H9 (cell line): ENCODE results near the gene UST. TPM values are rescaled to one million over a fixed set of nuclear protein-coding genes. Genes with fewer than 3 reads are reported as not detected.

Experiments used
- DNase-seq: peaks from one replicate; pipeline ENCODE4 v3.0.0-alpha.2; 2017
- H2AFZ ChIP-seq: one replicate; pipeline ENCODE4 v1.6.1; 2013; ENCODE audit warnings: mild to moderate bottlenecking, low read length, control low read depth, moderate library complexity
- H2AK5ac ChIP-seq: 2 replicates; pipeline ENCODE4 v1.6.1; 2013; ENCODE audit warnings: low read length, control low read depth, mixed read lengths; ENCODE audit not compliant: insufficient read length
- H2BK120ac ChIP-seq: one replicate; pipeline ENCODE4 v1.6.1; 2013; ENCODE audit warnings: low read depth, mild to moderate bottlenecking, low read length, control low read depth, inconsistent platforms; ENCODE audit not compliant: poor library complexity, severe bottlenecking
- H2BK12ac ChIP-seq: 2 replicates; pipeline ENCODE4 v1.6.1; 2013; ENCODE audit warnings: low read length, control low read depth, mixed read lengths, low read depth; ENCODE audit not compliant: insufficient read length
- H2BK15ac ChIP-seq: 2 replicates; pipeline ENCODE4 v1.6.1; 2013; ENCODE audit warnings: low read depth, low read length, control low read depth
- H2BK20ac ChIP-seq: one replicate; pipeline ENCODE4 v1.6.1; 2013; ENCODE audit warnings: low read depth, mild to moderate bottlenecking, low read length, control low read depth, inconsistent platforms; ENCODE audit not compliant: poor library complexity, severe bottlenecking
- H2BK5ac ChIP-seq: 2 replicates; pipeline ENCODE4 v1.6.1; 2013; ENCODE audit warnings: low read length, control low read depth, mixed read lengths; ENCODE audit not compliant: insufficient read length
- H3K14ac ChIP-seq: 2 replicates; pipeline ENCODE4 v1.6.1; 2013; ENCODE audit warnings: low read length, control low read depth; ENCODE audit not compliant: insufficient read depth
- H3K18ac ChIP-seq: 2 replicates; pipeline ENCODE4 v1.6.1; 2013; ENCODE audit warnings: low read depth, mild to moderate bottlenecking, mixed read lengths, low read length, control low read depth; ENCODE audit not compliant: insufficient read length
- H3K23ac ChIP-seq: 2 replicates; pipeline ENCODE4 v1.6.1; 2013; ENCODE audit warnings: low read length, control low read depth, mixed read lengths, low read depth; ENCODE audit not compliant: insufficient read length
- H3K23me2 ChIP-seq: 2 replicates; pipeline ENCODE4 v1.6.1; 2013; ENCODE audit warnings: low read depth, mild to moderate bottlenecking, mixed read lengths, low read length, control low read depth; ENCODE audit not compliant: insufficient read length, poor library complexity, severe bottlenecking
- H3K27ac ChIP-seq: 2 replicates; pipeline ENCODE4 v1.5.1; 2013; ENCODE audit warnings: low read length, control low read depth, mixed read lengths, low read depth; ENCODE audit not compliant: insufficient read length
- H3K27me3 ChIP-seq: 2 replicates; pipeline ENCODE4 v1.6.1; 2013; ENCODE audit warnings: low read length, control low read depth, inconsistent platforms; ENCODE audit not compliant: insufficient read depth
- H3K4ac ChIP-seq: 2 replicates; pipeline ENCODE4 v1.6.1; 2013; ENCODE audit warnings: low read depth, mild to moderate bottlenecking, control low read depth, inconsistent platforms, low read length, moderate library complexity
- H3K4me1 ChIP-seq: 2 replicates; pipeline ENCODE4 v1.6.1; 2013; ENCODE audit warnings: low read length, control low read depth, inconsistent platforms; ENCODE audit not compliant: insufficient read depth
- H3K4me2 ChIP-seq: 2 replicates; pipeline ENCODE4 v1.6.1; 2013; ENCODE audit warnings: low read length, control low read depth, mixed read lengths; ENCODE audit not compliant: insufficient read length, insufficient read depth
- H3K56ac ChIP-seq: 2 replicates; pipeline ENCODE4 v1.6.1; 2013; ENCODE audit warnings: low read depth, mild to moderate bottlenecking, mixed read lengths, low read length, control low read depth; ENCODE audit not compliant: insufficient read length
- H3K79me1 ChIP-seq: 2 replicates; pipeline ENCODE4 v1.6.1; 2013; ENCODE audit warnings: low read depth, mild to moderate bottlenecking, moderate library complexity, low read length, control low read depth, inconsistent platforms; ENCODE audit not compliant: insufficient read depth, poor library complexity, severe bottlenecking
- H3K79me2 ChIP-seq: 2 replicates; pipeline ENCODE4 v1.6.1; 2013; ENCODE audit warnings: low read length, control low read depth, inconsistent platforms; ENCODE audit not compliant: insufficient read depth
- H3K9ac ChIP-seq: 2 replicates; pipeline ENCODE4 v1.6.1; 2013; ENCODE audit warnings: low read length, control low read depth, mixed read lengths; ENCODE audit not compliant: insufficient read length; ENCODE audit errors: extremely low read depth
- H3K9me3 ChIP-seq: one replicate; pipeline ENCODE4 v1.6.1; 2013; ENCODE audit warnings: low read depth, low read length, inconsistent platforms; ENCODE audit not compliant: control insufficient read depth
- H3T11ph ChIP-seq: one replicate; pipeline ENCODE4 v1.6.1; 2013; ENCODE audit warnings: mild to moderate bottlenecking, low read length, control low read depth, inconsistent platforms
- H4K20me1 ChIP-seq: one replicate; pipeline ENCODE4 v1.6.1; 2013; ENCODE audit not compliant: control insufficient read depth, insufficient read length, insufficient read depth
- H4K5ac ChIP-seq: 2 replicates; pipeline ENCODE4 v1.6.1; 2013; ENCODE audit warnings: low read depth, mild to moderate bottlenecking, mixed read lengths, low read length, control low read depth; ENCODE audit not compliant: insufficient read length
- H4K8ac ChIP-seq: replicated peaks from 2 replicates; pipeline ENCODE4 v1.6.1; 2013; ENCODE audit warnings: low read length, control low read depth, mixed read lengths, low read depth; ENCODE audit not compliant: insufficient read length
- H4K91ac ChIP-seq: 2 replicates; pipeline ENCODE4 v1.6.1; 2013; ENCODE audit warnings: low read depth, mild to moderate bottlenecking, moderate library complexity, mixed read lengths, low read length, control low read depth; ENCODE audit not compliant: insufficient read length
- H3K27ac Mint-ChIP-seq, 3 experiments: 2 replicates in 2 of 3; 3 replicates in 1 of 3; pipeline ENCODE4 v1.8.0; 2020 to 2021; ENCODE audit warnings: mixed read lengths in 3 of 3, mild to moderate bottlenecking in 1 of 3, moderate library complexity in 1 of 3
- H3K27me3 Mint-ChIP-seq: 2 replicates; pipeline ENCODE4 v1.8.0; 2021; ENCODE audit warnings: low read depth, mild to moderate bottlenecking, moderate library complexity, mixed read lengths
- H3K36me3 Mint-ChIP-seq, 3 experiments: 2 replicates in 2 of 3; 3 replicates in 1 of 3; pipeline ENCODE4 v1.8.0; 2020 to 2021; ENCODE audit warnings: low read depth in 3 of 3, mixed read lengths in 3 of 3; ENCODE audit not compliant: insufficient read depth in 1 of 3
- H3K4me1 Mint-ChIP-seq, 2 experiments: 2 replicates each; pipeline ENCODE4 v1.8.0; 2020; ENCODE audit warnings: mixed read lengths in 2 of 2
- H3K4me3 Mint-ChIP-seq, 2 experiments: 2 replicates in 1 of 2; 3 replicates in 1 of 2; pipeline ENCODE4 v1.8.0; 2020 to 2021; ENCODE audit warnings: mild to moderate bottlenecking in 2 of 2, mixed read lengths in 2 of 2, moderate library complexity in 1 of 2
- H3K9me3 Mint-ChIP-seq, 2 experiments: 2 replicates in 1 of 2; 3 replicates in 1 of 2; pipeline ENCODE4 v1.8.0; 2020; ENCODE audit warnings: mild to moderate bottlenecking in 2 of 2, mixed read lengths in 2 of 2, moderate library complexity in 1 of 2
- WGBS: extraction: QIAGEN DNeasy Blood & Tissue Kit; methylation state at CpG from one replicate; pipeline ENCODE4 v1.1.7; 2013; ENCODE audit warnings: missing lambda C conversion rate, low lambda C conversion rate, mixed read lengths; ENCODE audit not compliant: insufficient read length; ENCODE audit errors: extremely low coverage; 5-methylcytosine and 5-hydroxymethylcytosine counted together
- total RNA-seq: library from RNA; stranded (reverse); gene quantifications from 2 replicates; pipeline ENCODE4 v1.2.1, GENCODE V29; 2021
- TF ChIP-seq, protein P1 (sequence below): fragments of 200-600 bp; sonication (generic); conservative IDR thresholded peaks from 3 replicates; pipeline ENCODE4 v1.8.0; 2021; ENCODE audit warnings: antibody characterized with exemption, mild to moderate bottlenecking

Gene UST
- total RNA-seq, 1 experiment from 2014 or later, result 14.4 TPM

DNA sequence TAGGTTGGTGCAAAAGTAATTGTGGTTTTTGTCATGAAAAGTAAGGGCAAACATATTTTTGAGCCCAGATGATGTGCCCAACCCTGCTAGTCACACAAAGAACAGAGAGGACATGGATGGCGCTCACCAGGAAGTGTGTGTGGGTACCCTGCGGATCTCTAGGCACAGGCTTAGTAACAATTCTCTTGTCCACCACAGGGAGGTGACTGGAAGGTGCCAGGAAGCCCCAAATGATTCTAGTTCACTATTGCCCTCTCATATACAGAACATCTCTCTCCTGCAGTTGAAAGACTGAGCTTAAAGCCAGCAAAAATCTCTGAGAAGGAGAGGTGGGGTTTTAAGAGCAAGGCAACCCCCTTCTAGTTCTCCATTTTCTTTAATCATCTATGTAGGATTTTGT, 298.6 kb downstream of the UST start:
- no peaks in the 10 kb centered on the region for H3K9me3 Mint-ChIP-seq
- Histone ChIP-seq H3K9me3 (no peaks in the 10 kb centered on the region), H3K4ac (no peak overlapping the region), H2BK15ac (no peak overlapping the region), H2AFZ (no peak overlapping the region), H3K56ac (no peak overlapping the region), H3K27ac (no peak overlapping the region), H4K5ac (no peak overlapping the region), H4K91ac (no peak overlapping the region), H3K9ac (no peak overlapping the region), H3K4me2 (no peak overlapping the region), H2AK5ac (no peak overlapping the region), H3K23ac (no peak overlapping the region), H3K4me1 (peaks cover 10% of the 10 kb centered on the region), H3K23me2 (no peaks in the 10 kb centered on the region), H2BK120ac (no peak overlapping the region), H3K79me2 (no peaks in the 10 kb centered on the region), H2BK12ac (no peak overlapping the region), H3K14ac (no peak overlapping the region), H3T11ph (no peak overlapping the region), H2BK5ac (no peak overlapping the region), H3K27me3 (no peaks in the 10 kb centered on the region), H3K79me1 (no peaks in the 10 kb centered on the region), H4K8ac (no peak overlapping the region), H2BK20ac (no peak overlapping the region), H4K20me1 (no peaks in the 10 kb centered on the region), H3K18ac (no peak overlapping the region)
- H3K36me3 Mint-ChIP-seq, result peaks cover 4 to 11% (median 8%) of the 10 kb centered on the region in 3 experiments; a peak in 6 of 7 replicates
- H3K4me3 Mint-ChIP-seq, result no peak overlapping the region
- DNase-seq, result no peak
- TF ChIP-seq, protein P1, sequence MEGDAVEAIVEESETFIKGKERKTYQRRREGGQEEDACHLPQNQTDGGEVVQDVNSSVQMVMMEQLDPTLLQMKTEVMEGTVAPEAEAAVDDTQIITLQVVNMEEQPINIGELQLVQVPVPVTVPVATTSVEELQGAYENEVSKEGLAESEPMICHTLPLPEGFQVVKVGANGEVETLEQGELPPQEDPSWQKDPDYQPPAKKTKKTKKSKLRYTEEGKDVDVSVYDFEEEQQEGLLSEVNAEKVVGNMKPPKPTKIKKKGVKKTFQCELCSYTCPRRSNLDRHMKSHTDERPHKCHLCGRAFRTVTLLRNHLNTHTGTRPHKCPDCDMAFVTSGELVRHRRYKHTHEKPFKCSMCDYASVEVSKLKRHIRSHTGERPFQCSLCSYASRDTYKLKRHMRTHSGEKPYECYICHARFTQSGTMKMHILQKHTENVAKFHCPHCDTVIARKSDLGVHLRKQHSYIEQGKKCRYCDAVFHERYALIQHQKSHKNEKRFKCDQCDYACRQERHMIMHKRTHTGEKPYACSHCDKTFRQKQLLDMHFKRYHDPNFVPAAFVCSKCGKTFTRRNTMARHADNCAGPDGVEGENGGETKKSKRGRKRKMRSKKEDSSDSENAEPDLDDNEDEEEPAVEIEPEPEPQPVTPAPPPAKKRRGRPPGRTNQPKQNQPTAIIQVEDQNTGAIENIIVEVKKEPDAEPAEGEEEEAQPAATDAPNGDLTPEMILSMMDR, result peak; percentile 39; the same call in 1 of the 3 replicates
- no peaks in the 10 kb centered on the region for H3K27me3 Mint-ChIP-seq
- WGBS, result no CpG with 5 or more reads among the region's 2 CpGs
- no peak overlapping the region for H3K27ac Mint-ChIP-seq
- H3K4me1 Mint-ChIP-seq, result peaks cover 8 to 20% of the 10 kb centered on the region in 2 experiments
